ENCODE results near the gene PERCC1. TPM values are rescaled to one million over a fixed set of nuclear protein-coding genes. Genes with fewer than 3 reads are reported as not detected.

PERCC1 gene
- polyA plus RNA-seq, 1 experiment, result not detected

GRCh38 chr16:1449201-1449788, 18.4 kb downstream of the PERCC1 start:
- TF ChIP-seq CTCF (IDR thresholded peaks at IDR 0.05; ENCODE audit: low read depth, low read length), result no peak
- POLR2A ChIA-PET, result no interaction called here
- no peak for DNase-seq (ENCODE audit: low read depth, low spot score)
- Histone ChIP-seq H3K27me3 (ENCODE audit: control insufficient read depth, insufficient read depth, low read length) (no peaks in the 10 kb centered on the region), H3K4me3 (ENCODE audit: low read depth, low read length) (no peak overlapping the region), H3K9me3 (ENCODE audit: control insufficient read depth, insufficient read depth, low read length) (no peaks in the 10 kb centered on the region; the same call in 1 of the 2 replicates), H3K27ac (ENCODE audit: low read depth, low read length) (no peak overlapping the region)
- CTCF ChIA-PET, result no interaction called here

GRCh38 chr16:1450218-1450617, 19.3 kb downstream of the PERCC1 start:
- H3K27me3 ChIP-seq (ENCODE audit: control insufficient read depth, insufficient read depth, low read length), result no peaks in the 10 kb centered on the region
- H3K27ac ChIP-seq (ENCODE audit: low read depth, low read length), result no peak overlapping the region
- no peak for TF ChIP-seq CTCF (IDR thresholded peaks at IDR 0.05; ENCODE audit: low read depth, low read length)
- ChIA-PET CTCF (no interaction called here), POLR2A (no interaction called here)
- no peak for DNase-seq (ENCODE audit: low read depth, low spot score)
- no peak overlapping the region for H3K4me3 ChIP-seq (ENCODE audit: low read depth, low read length)
- no peaks in the 10 kb centered on the region; the same call in 1 of the 2 replicates for H3K9me3 ChIP-seq (ENCODE audit: control insufficient read depth, insufficient read depth, low read length)

- no peak overlapping the region for H3K27ac ChIP-seq (ENCODE audit: low read depth, low read length)
- ChIA-PET CTCF (no interaction called here), POLR2A (no interaction called here)
- no peak overlapping the region for H3K4me3 ChIP-seq (ENCODE audit: low read depth, low read length)
- TF ChIP-seq CTCF (IDR thresholded peaks at IDR 0.05; ENCODE audit: low read depth, low read length), result no peak
- no peaks in the 10 kb centered on the region; the same call in 1 of the 2 replicates for H3K9me3 ChIP-seq (ENCODE audit: control insufficient read depth, insufficient read depth, low read length)
- no peak for DNase-seq (ENCODE audit: low read depth, low spot score)
- no peaks in the 10 kb centered on the region for H3K27me3 ChIP-seq (ENCODE audit: control insufficient read depth, insufficient read depth, low read length)
Measured at GRCh38 chr16:1450841-1451240, 20.0 kb downstream of the PERCC1 start.

GRCh38 chr16:1451702-1452392, 21.0 kb downstream of the PERCC1 start:
- TF ChIP-seq CTCF (IDR thresholded peaks at IDR 0.05; ENCODE audit: low read depth, low read length), result no peak
- H3K9me3 ChIP-seq (ENCODE audit: control insufficient read depth, insufficient read depth, low read length), result no peaks in the 10 kb centered on the region; the same call in 1 of the 2 replicates
- no peaks in the 10 kb centered on the region for H3K27me3 ChIP-seq (ENCODE audit: control insufficient read depth, insufficient read depth, low read length)
- CTCF ChIA-PET, result no interaction called here
- no peak overlapping the region for H3K27ac ChIP-seq (ENCODE audit: low read depth, low read length)
- no peak overlapping the region for H3K4me3 ChIP-seq (ENCODE audit: low read depth, low read length)
- POLR2A ChIA-PET, result no interaction called here
- DNase-seq (ENCODE audit: low read depth, low spot score), result no peak

GRCh38 chr16:1452530-1452929, 21.7 kb downstream of the PERCC1 start:
- H3K9me3 ChIP-seq (ENCODE audit: control insufficient read depth, insufficient read depth, low read length), result no peaks in the 10 kb centered on the region; the same call in 1 of the 2 replicates
- CTCF ChIA-PET, result no interaction called here

More at GRCh38 chr16:1452530-1452929, 21.7 kb downstream of the PERCC1 start:
- DNase-seq (ENCODE audit: low read depth, low spot score), result no peak
- no peak overlapping the region for H3K4me3 ChIP-seq (ENCODE audit: low read depth, low read length)
- no peaks in the 10 kb centered on the region for H3K27me3 ChIP-seq (ENCODE audit: control insufficient read depth, insufficient read depth, low read length)
- H3K27ac ChIP-seq (ENCODE audit: low read depth, low read length), result no peak overlapping the region
- POLR2A ChIA-PET, result no interaction called here
- no peak for TF ChIP-seq CTCF (IDR thresholded peaks at IDR 0.05; ENCODE audit: low read depth, low read length)
